WTC11 (cell line): ENCODE measurements around the gene C15orf39. TPM values are rescaled to one million over a fixed set of nuclear protein-coding genes. Genes with fewer than 3 reads are reported as not detected.
A peak's percentile ranks its signal among the peaks of the same experiment; 100 is the strongest.

Experiments used
- ATAC-seq: fragments of 200-7000 bp; cut with Tn5 transposase; 2 replicates; pipeline ENCODE4 v1.10.0; 2021; ENCODE audit warnings: mild to moderate bottlenecking, moderate library complexity
- CTCF ChIA-PET: fragments of 300-600 bp; sonication (Branson Sonifier 250); formaldehyde crosslinking; loops from one replicate; lab custom pipeline; 2021; ENCODE audit warnings: antibody characterized with exemption; lab: Charles Lee
- POLR2A ChIA-PET: fragments of 350-600 bp; sonication (Branson Sonifier 250); formaldehyde crosslinking; loops from one replicate; lab custom pipeline; 2021; ENCODE audit warnings: antibody characterized with exemption; lab: Charles Lee
- DNase-seq: peaks from one replicate; pipeline ENCODE4 v3.0.0; 2021; ENCODE audit warnings: low spot score
- H3K27ac Mint-ChIP-seq: 2 replicates; pipeline ENCODE4 v1.8.0; 2021; ENCODE audit warnings: mixed read lengths
- H3K27me3 Mint-ChIP-seq: 2 replicates; pipeline ENCODE4 v1.8.0; 2021; ENCODE audit warnings: low read depth, mild to moderate bottlenecking, moderate library complexity, mixed read lengths
- H3K36me3 Mint-ChIP-seq: 2 replicates; pipeline ENCODE4 v1.8.0; 2021; ENCODE audit warnings: mixed read lengths
- H3K4me1 Mint-ChIP-seq: 2 replicates; pipeline ENCODE4 v1.8.0; 2022; ENCODE audit warnings: mixed read lengths
- H3K4me3 Mint-ChIP-seq: 2 replicates; pipeline ENCODE4 v1.8.0; 2021; ENCODE audit warnings: mild to moderate bottlenecking, moderate library complexity, mixed read lengths
- H3K9me3 Mint-ChIP-seq: 2 replicates; pipeline ENCODE4 v1.8.0; 2021; ENCODE audit warnings: mixed read lengths
- ATF6 ChIP-seq: sonication (generic); formaldehyde crosslinking; IDR thresholded peaks from 2 replicates; pipeline ENCODE4 v1.8.1; 2023; ENCODE audit warnings: mild to moderate bottlenecking, missing genetic modification reagents
- E2F4 ChIP-seq: sonication (generic); formaldehyde crosslinking; IDR thresholded peaks from 2 replicates; pipeline ENCODE4 v1.8.1; 2022; ENCODE audit warnings: low read depth, mild to moderate bottlenecking, moderate library complexity, missing genetic modification reagents, borderline replicate concordance
- FOXK1 ChIP-seq: sonication (generic); formaldehyde crosslinking; IDR thresholded peaks from 2 replicates; pipeline ENCODE4 v1.8.0; 2022; ENCODE audit warnings: mild to moderate bottlenecking, moderate library complexity, missing genetic modification reagents
- GABPB1 ChIP-seq: sonication (generic); formaldehyde crosslinking; IDR thresholded peaks from 2 replicates; pipeline ENCODE4 v1.8.1; 2023; ENCODE audit warnings: mild to moderate bottlenecking, missing genetic modification reagents
- GRHL2 ChIP-seq: fragments of 250-450 bp; sonication (Bioruptor Pico); IDR thresholded peaks from 2 replicates; pipeline ENCODE4 v1.8.0; 2022; ENCODE audit warnings: mild to moderate bottlenecking, moderate library complexity; ENCODE audit not compliant: insufficient replicate concordance, severe bottlenecking
- JAZF1 ChIP-seq: fragments of 250-450 bp; sonication (Bioruptor Pico); IDR thresholded peaks from 2 replicates; pipeline ENCODE4 v1.9.0; 2021; ENCODE audit warnings: moderate library complexity, mild to moderate bottlenecking, inconsistent platforms
- KAT7 ChIP-seq: sonication (generic); formaldehyde crosslinking; IDR thresholded peaks from 2 replicates; pipeline ENCODE4 v1.8.1; 2023; ENCODE audit warnings: missing genetic modification reagents, mild to moderate bottlenecking, borderline replicate concordance
- RORB ChIP-seq: fragments of 250-450 bp; sonication (Bioruptor Pico); IDR thresholded peaks from 2 replicates; pipeline ENCODE4 v1.9.0; 2021; ENCODE audit warnings: mild to moderate bottlenecking
- SP1 ChIP-seq: sonication (generic); formaldehyde crosslinking; conservative IDR thresholded peaks from 2 replicates; pipeline ENCODE4 v1.8.1; 2022; ENCODE audit warnings: missing genetic modification reagents
- ZNF121 ChIP-seq: sonication (generic); formaldehyde crosslinking; IDR thresholded peaks from 2 replicates; pipeline ENCODE4 v1.8.0; 2023; ENCODE audit warnings: missing genetic modification reagents
- ZNF263 ChIP-seq: sonication (generic); formaldehyde crosslinking; IDR thresholded peaks from 2 replicates; pipeline ENCODE4 v1.8.1; 2022; ENCODE audit warnings: low read depth, mild to moderate bottlenecking, moderate library complexity, missing genetic modification reagents
- ZNF423 ChIP-seq: fragments of 250-450 bp; sonication (Bioruptor Pico); IDR thresholded peaks from 2 replicates; pipeline ENCODE4 v2.1.2; 2022; ENCODE audit warnings: mild to moderate bottlenecking, moderate library complexity
- total RNA-seq: library from RNA; stranded (reverse); gene quantifications from 3 replicates; pipeline ENCODE4 v1.2.3, GENCODE V29; 2021
- TF ChIP-seq, protein P1 (sequence below): sonication (generic); formaldehyde crosslinking; IDR thresholded peaks from 2 replicates; pipeline ENCODE4 v1.8.0; 2022; ENCODE audit warnings: mild to moderate bottlenecking, missing genetic modification reagents
- TF ChIP-seq, protein P2 (sequence below): sonication (generic); formaldehyde crosslinking; IDR thresholded peaks from 2 replicates; pipeline ENCODE4 v1.8.0; 2022; ENCODE audit warnings: mild to moderate bottlenecking, missing genetic modification reagents
- TF ChIP-seq, protein P3 (sequence below): sonication (generic); formaldehyde crosslinking; IDR thresholded peaks from 2 replicates; pipeline ENCODE4 v1.8.0; 2022; ENCODE audit warnings: missing genetic modification reagents
- TF ChIP-seq, protein P4 (sequence below): sonication (generic); formaldehyde crosslinking; IDR thresholded peaks from 2 replicates; pipeline ENCODE4 v1.8.1; 2023; ENCODE audit warnings: mild to moderate bottlenecking, missing genetic modification reagents
- TF ChIP-seq, protein P5 (sequence below): sonication (generic); formaldehyde crosslinking; IDR thresholded peaks from 2 replicates; pipeline ENCODE4 v1.8.1; 2023; ENCODE audit warnings: mild to moderate bottlenecking, missing genetic modification reagents, moderate library complexity

C15orf39 gene
- total RNA-seq, 1 experiment from 2014 or later, result 52.8 TPM

DNA sequence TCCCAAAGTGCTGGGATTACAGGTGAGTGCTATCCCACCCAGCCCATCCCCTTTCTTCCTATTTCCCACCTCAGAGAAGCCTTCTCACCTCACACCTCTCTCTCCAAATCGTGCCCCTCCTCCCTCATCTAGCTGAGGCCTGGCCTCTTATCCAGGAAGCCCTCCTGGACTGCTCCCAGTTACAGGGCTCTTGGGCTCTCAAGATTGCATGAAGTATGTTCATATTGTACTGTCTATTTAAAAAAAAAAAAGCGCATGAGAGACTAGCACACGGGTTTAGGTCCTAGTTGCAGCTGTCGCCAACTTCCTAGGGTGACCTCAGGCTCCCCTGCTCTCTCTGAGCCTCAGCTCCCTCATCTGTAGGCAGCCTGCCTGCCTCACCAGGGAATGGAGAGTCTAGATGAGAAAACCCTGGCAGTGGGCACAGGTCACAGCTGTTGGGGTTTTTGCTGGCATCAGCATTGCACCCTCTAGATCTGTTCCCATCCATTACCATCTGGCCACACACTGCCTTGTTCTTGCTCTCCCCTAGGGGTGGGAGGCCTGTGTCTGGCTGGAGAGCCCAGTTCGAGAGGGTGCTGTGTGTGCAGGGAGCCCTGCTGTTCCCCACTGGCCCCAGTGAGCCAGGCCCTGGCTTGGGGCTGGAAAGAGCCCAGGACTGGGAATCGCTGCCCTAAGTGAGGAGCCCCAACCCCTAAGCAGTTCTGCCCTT is 24.2 kb upstream of the C15orf39 start:
- H3K27ac Mint-ChIP-seq, result no peak overlapping the region
- CTCF ChIA-PET, result interaction anchor here (0.6 to 2.3 kb wide), 6 partner anchors 22 to 147 kb away, joined by 3 to 9 read pairs (median 6); partner anchors contain the start of gene C15orf39
- TF ChIP-seq GRHL2 (CRISPR knock-in tag) (no peak), ZNF121 (CRISPR knock-in tag) (peak; percentile 90), KAT7 (CRISPR knock-in tag) (no peak)
- TF ChIP-seq, protein P1, sequence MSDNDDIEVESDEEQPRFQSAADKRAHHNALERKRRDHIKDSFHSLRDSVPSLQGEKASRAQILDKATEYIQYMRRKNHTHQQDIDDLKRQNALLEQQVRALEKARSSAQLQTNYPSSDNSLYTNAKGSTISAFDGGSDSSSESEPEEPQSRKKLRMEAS (CRISPR knock-in tag), result 0 out of 2 replicates have a peak, but pooled peaks have one; percentile 21
- TF ChIP-seq, all 79 proteins: peak for 2
- POLR2A ChIA-PET, result no interaction called here
- no peaks in the 10 kb centered on the region for H3K9me3 Mint-ChIP-seq
- H3K36me3 Mint-ChIP-seq, result no peaks in the 10 kb centered on the region
- H3K27me3 Mint-ChIP-seq, result peaks cover 27% of the 10 kb centered on the region
- DNase-seq, result no peak
- peak; percentile 9 for ATAC-seq
- H3K4me3 Mint-ChIP-seq, result peak overlapping the region; percentile 64
- H3K4me1 Mint-ChIP-seq, result peaks cover 40% of the 10 kb centered on the region

DNA sequence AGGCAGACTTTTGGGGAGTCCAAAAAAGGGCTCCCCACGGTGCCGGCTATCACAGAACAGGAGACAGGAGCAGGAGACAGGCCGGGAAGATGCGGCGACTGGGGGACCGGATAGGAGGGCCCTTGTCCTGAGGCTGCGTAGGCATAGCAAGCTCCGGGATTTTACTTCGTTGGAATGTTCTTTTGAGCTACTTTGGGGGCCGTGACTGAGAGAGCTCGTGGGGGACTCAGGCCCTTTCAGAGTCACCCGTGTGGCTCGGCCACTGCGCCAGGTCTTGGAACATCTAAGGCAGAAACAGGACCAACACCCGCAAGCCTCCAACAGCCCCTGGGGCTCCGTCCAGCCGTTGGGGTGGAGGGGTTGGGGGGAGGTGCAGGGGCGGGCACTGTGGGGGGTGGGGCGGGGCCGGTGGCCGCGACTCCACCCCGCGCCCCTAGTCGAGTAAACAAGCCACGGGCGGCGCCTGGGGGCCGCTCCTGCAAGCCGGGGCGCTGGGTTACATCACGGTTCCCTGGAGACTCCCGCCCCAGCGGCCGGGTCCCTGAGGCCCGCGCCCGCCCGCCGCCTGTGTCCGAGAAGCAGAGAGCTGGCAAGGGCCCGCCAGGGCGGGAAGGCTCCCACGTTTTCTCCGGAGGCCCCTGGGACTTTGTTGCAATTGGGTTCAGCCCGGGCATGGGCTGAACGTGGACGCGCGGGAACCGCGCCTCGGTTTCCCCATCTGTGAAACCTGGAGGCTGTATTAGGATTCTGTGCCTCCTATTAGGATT is 23.3 kb upstream of the C15orf39 start:
- TF ChIP-seq ATF6 (CRISPR knock-in tag) (no peak), RORB (CRISPR knock-in tag) (no peak), SP1 (0 out of 2 replicates have a peak, but pooled peaks have one; percentile 19), E2F4 (no peak), JAZF1 (CRISPR knock-in tag) (no peak), FOXK1 (no peak), ZNF263 (no peak), ZNF423 (CRISPR knock-in tag) (0 out of 2 replicates have a peak, but pooled peaks have one; percentile 48), GABPB1 (peak; percentile 86)
- TF ChIP-seq, protein P2, sequence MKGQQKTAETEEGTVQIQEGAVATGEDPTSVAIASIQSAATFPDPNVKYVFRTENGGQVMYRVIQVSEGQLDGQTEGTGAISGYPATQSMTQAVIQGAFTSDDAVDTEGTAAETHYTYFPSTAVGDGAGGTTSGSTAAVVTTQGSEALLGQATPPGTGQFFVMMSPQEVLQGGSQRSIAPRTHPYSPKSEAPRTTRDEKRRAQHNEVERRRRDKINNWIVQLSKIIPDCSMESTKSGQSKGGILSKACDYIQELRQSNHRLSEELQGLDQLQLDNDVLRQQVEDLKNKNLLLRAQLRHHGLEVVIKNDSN (CRISPR knock-in tag), result no peak
- TF ChIP-seq, protein P3, sequence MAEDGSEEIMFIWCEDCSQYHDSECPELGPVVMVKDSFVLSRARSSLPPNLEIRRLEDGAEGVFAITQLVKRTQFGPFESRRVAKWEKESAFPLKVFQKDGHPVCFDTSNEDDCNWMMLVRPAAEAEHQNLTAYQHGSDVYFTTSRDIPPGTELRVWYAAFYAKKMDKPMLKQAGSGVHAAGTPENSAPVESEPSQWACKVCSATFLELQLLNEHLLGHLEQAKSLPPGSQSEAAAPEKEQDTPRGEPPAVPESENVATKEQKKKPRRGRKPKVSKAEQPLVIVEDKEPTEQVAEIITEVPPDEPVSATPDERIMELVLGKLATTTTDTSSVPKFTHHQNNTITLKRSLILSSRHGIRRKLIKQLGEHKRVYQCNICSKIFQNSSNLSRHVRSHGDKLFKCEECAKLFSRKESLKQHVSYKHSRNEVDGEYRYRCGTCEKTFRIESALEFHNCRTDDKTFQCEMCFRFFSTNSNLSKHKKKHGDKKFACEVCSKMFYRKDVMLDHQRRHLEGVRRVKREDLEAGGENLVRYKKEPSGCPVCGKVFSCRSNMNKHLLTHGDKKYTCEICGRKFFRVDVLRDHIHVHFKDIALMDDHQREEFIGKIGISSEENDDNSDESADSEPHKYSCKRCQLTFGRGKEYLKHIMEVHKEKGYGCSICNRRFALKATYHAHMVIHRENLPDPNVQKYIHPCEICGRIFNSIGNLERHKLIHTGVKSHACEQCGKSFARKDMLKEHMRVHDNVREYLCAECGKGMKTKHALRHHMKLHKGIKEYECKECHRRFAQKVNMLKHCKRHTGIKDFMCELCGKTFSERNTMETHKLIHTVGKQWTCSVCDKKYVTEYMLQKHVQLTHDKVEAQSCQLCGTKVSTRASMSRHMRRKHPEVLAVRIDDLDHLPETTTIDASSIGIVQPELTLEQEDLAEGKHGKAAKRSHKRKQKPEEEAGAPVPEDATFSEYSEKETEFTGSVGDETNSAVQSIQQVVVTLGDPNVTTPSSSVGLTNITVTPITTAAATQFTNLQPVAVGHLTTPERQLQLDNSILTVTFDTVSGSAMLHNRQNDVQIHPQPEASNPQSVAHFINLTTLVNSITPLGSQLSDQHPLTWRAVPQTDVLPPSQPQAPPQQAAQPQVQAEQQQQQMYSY (CRISPR knock-in tag), result 0 out of 2 replicates have a peak, but pooled peaks have one; percentile 11
- TF ChIP-seq, protein P4, sequence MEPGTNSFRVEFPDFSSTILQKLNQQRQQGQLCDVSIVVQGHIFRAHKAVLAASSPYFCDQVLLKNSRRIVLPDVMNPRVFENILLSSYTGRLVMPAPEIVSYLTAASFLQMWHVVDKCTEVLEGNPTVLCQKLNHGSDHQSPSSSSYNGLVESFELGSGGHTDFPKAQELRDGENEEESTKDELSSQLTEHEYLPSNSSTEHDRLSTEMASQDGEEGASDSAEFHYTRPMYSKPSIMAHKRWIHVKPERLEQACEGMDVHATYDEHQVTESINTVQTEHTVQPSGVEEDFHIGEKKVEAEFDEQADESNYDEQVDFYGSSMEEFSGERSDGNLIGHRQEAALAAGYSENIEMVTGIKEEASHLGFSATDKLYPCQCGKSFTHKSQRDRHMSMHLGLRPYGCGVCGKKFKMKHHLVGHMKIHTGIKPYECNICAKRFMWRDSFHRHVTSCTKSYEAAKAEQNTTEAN (CRISPR knock-in tag), result no peak
- TF ChIP-seq, protein P5, sequence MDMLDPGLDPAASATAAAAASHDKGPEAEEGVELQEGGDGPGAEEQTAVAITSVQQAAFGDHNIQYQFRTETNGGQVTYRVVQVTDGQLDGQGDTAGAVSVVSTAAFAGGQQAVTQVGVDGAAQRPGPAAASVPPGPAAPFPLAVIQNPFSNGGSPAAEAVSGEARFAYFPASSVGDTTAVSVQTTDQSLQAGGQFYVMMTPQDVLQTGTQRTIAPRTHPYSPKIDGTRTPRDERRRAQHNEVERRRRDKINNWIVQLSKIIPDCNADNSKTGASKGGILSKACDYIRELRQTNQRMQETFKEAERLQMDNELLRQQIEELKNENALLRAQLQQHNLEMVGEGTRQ (CRISPR knock-in tag), result no peak
- TF ChIP-seq, protein P1 (CRISPR knock-in tag), result 0 out of 2 replicates have a peak, but pooled peaks have one; percentile 57
- H3K36me3 Mint-ChIP-seq, result no peaks in the 10 kb centered on the region
- ATAC-seq (peak; percentile 57), DNase-seq (peak; percentile 62)
- H3K27ac Mint-ChIP-seq, result no peak overlapping the region
- peak overlapping the region; percentile 64 for H3K4me3 Mint-ChIP-seq
- POLR2A ChIA-PET, result interaction anchor here (0.7 kb wide), 1 partner anchor 23 kb away, joined by 3 read pairs; the partner anchor contains the start of gene C15orf39
- CTCF ChIA-PET, result interaction anchor here (0.6 to 2.3 kb wide), 7 partner anchors 21 to 1125 kb away, joined by 3 to 9 read pairs (median 6); partner anchors contain the start of gene C15orf39
- no peaks in the 10 kb centered on the region for H3K9me3 Mint-ChIP-seq
- peaks cover 27% of the 10 kb centered on the region for H3K27me3 Mint-ChIP-seq
- H3K4me1 Mint-ChIP-seq, result peaks cover 44% of the 10 kb centered on the region
